HG02588 (cell line): ENCODE data around the gene NPHP1.
"Not testable (repeated sequence)": the region's sequence is repeated elsewhere in the genome, so short reads cannot be mapped to it uniquely, and the experiment has no call there.

Source experiments
- ATAC-seq: cut with Tn5 transposase; IDR thresholded peaks from one replicate; pipeline ENCODE4 v1.9.1; 2021; ENCODE audit warnings: mild to moderate bottlenecking, moderate library complexity; ENCODE audit not compliant: unreplicated experiment

NPHP1 gene

DNA sequence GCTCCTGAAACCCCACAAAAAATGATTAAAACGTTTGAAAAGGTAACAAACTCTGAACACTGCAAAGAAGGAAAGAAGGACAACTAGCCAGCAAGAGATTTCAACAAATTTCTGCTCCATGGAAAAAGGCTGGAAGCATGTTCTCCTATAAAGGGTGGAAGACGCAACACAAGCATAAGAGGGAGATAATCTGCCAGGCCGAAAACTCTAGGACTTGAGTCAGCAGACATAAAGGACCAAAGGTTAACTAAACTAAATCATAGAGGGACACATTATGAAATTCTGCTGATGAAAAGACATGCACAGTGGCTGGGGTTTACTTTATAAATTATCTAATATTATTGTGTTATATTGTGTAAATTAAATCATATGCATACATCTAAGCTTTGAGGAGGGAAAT lies 6.8 kb downstream of the NPHP1 start:
- no peak for ATAC-seq

DNA sequence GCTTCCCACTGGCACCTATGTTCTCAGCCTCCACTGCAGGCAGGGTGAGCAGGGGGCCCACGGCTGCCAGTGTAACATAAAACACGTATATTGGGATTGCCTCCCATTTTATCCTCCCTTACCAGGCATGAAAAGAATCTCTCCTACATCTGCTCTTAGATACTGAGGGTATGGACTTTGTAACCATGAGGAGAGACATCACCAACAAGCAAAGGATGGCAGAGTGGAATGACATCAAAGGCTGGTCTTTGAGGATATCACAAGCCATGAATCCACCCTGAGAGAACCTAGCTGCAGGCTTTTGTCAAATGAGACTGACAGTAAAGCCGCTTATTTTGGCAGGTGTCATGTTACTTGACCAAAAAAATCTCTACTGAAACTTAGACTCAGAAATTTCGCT lies 7.4 kb downstream of the NPHP1 start:
- ATAC-seq = no peak

DNA sequence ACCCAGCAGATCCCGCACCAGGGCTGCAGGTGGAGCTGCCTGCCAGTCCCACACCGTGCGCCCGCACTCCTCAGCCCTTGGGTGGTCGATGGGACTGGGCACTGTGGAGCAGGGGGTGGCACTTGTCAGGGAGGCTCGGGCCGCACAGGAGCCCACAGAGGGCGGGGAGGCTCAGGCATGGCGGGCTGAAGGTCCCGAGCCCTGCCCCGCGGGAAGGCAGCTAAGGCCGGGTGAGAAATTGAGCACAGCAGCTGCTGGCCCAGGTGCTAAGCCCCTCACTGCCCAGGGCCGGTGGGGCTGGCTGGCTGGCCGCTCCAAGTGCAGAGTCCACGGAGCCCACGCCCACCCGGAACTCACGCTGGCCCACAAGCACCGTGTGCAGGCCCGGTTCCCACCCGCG lies 14.6 kb downstream of the NPHP1 start:
- not testable (repeated sequence) for ATAC-seq

DNA sequence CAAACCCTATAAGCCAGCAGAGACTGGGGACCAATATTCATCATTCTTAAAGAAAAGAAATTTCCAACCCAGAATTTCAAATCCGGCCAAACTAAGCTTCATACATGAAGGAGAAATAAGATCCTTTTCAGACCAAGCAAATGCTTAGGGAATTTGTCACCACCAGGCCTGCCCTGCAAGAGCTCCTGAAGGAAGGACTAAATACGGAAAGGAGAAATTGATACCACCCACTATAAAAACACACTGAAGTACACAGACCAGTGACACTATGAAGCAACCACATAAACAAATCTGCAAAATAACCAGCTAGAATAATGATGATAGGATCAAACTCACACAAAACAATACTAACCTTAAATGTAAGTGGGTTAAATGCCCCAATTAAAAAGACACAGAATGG lies 22.4 kb downstream of the NPHP1 start:
- ATAC-seq = no peak

- no peak for ATAC-seq
Observed at GRCh38 chr2:110180036-110180435, 24.8 kb downstream of the NPHP1 start.

DNA sequence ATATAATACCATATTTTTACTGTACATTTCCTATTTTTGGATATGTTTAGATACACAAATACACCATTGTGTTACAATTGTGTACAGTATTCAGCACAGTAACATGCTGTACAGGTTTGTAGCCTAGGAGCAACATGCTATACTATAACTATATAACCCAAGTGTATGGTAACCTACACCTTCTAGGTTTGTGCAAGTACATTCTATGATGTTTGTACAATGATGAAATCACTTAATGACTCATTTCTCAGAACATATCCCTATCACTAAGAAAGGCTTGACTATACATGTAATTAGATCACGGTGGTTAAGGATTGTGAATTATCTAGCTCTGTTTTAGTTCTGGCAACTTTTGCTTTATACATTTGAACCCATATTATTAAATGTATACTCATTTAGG lies 31.3 kb downstream of the NPHP1 start:
- no peak for ATAC-seq

GRCh38 chr2:110172506-110172905 lies 32.3 kb downstream of the NPHP1 start:
- ATAC-seq = no peak

DNA sequence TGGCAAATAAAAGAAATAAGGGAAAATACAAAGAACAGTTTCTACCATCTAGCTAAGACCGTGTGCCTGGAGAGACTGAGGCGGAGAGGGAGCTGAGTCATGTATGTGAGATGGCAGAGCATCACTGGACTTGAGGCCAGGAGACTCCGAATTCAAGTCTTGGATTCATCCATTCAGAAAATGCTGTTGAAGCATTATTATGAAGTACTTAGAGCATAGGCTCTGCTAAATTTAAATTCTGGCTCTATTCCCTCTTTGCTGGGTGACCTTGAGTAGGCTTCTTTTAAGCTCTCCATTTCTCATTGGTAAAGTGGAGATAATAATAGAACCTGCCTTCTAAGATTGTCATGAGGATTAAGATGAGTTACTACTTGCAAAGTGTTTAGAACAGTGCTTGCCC lies 34.7 kb downstream of the NPHP1 start:
- ATAC-seq = no peak

DNA sequence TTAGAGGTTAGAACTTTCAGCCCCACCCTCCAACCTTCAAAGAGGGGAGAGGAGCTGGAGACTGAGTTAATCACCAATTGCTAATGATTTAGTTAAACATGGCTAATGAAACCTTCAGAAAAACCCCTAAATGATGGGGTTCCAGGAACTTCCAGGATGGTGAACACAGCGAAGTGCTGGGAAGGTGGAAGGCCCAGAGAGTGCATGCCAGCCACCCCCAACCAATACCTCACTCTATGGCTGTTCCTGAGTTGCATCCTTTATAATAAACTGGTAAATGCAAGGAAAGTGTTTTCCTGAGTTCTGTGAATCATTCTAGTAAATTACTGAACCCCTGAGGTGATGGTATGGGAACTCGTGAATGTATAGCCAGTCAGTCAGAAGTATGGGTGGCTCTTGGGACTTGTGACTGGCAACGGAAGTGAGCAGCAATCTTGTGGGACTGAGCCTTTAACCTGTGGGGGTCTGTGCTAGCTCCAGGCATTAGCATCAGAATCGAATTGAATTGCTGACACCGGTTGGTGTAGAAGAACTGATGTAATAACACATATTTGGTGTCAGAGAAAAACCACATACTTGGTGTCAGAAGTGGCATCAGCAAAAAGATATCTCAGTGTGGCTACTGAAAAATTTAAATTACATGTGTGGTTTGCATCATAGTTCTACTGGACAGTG lies 37.4 kb downstream of the NPHP1 start:
- ATAC-seq = no peak

DNA sequence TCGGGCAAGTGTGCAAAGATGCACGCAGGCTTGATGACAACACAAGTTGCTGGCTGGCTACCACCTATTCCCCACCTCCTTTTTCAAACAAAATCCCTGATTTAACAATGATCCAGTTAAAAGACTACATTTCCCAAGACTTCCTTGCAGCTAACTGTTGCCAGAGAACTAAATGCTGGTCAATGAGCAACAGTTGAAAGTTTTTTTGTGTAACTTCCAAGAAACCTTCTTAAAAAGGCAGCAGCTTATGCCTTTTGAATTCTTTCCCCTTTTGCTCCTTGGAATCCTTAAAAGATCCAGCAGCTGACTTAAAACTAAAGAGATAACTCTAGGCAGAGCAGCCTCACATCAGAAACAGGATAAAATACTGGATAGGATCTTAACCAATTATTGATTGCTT lies 38.5 kb downstream of the NPHP1 start:
- ATAC-seq = no peak

DNA sequence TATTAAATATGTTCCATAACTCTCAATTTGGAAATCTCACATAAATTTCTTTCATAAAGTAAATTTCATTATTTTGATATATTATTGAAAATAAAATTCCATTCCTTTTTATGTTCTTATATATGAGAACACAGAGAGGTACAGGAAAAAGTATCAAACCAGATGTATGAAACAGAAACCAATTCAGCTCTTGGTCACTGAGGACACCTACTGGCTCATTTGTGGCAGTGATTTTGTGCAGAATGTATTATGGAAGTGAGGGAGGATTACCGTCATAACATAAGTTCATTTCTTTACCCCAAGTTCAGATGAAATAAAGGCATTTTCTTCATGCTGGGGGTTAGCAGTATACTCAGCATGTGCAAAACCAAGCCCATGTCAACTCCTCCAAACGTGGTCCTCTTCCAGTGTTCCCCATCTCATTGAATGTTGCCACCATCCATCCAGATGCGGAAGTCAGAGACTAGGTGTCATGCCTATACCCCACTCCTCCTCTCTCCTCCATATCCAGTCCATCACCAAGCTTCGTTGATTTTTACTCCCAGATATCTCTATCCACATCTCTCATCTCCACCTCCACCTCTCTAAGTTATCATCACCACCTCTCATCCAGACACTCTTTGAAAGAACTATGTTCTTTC lies 47.5 kb downstream of the NPHP1 start:
- ATAC-seq = peak; percentile 60

DNA sequence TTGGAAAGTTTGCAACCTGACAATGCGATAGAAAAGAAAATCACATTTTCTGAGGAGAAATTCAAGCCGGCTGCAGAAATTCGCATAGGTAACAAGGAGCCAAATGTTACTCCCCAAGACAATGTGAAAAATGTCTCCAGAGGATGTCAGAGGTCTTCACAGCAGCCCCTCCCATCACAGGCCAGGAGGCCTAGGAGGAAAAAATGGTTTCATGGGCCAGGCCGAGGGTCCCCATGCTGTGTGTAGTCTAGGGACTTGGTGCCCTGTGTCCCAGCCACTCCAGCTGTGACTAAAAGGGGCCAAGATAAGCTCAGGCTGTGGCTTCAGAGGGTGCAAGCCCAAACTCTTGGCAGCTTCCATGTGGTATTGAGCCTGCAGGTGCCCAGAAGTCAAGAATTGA lies 50.0 kb downstream of the NPHP1 start:
- not testable (repeated sequence) for ATAC-seq

- not testable (repeated sequence) for ATAC-seq
Observed at GRCh38 chr2:110154188-110154587, 50.6 kb downstream of the NPHP1 start.

GRCh38 chr2:110153416-110153815 lies 51.4 kb downstream of the NPHP1 start:
- ATAC-seq = no peak

DNA sequence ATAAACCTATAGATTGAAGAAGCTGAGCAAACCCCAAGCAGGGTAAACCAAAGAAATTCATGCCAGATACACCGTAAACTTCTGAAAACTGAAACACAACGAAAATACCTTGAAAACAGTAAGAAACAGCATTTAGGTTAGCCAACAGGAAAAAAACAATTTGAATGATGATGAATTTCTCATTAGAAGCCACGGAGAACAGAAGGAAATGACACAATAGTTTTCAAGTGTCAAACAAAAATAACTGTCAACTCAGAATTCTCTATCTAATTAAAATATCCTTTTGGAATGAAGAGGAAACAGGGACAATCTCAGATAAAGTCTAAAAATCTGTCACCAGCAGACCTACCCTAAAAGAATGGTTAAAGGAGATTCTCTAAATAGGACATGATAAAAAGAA lies 51.9 kb downstream of the NPHP1 start:
- ATAC-seq = no peak

- ATAC-seq = no peak
Observed at GRCh38 chr2:110149330-110150220, 55.2 kb downstream of the NPHP1 start.

GRCh38 chr2:110146945-110147332 lies 57.9 kb downstream of the NPHP1 start:
- no peak for ATAC-seq

- no peak for ATAC-seq
Observed at GRCh38 chr2:110146183-110146944, 58.4 kb downstream of the NPHP1 start.

GRCh38 chr2:110143982-110144381 lies 60.8 kb downstream of the NPHP1 start:
- no peak for ATAC-seq

- ATAC-seq = no peak
Observed at GRCh38 chr2:110140401-110140800, 64.4 kb downstream of the NPHP1 start.

- ATAC-seq = no peak
Observed at GRCh38 chr2:110134025-110134424, 70.8 kb downstream of the NPHP1 start.
